Esophagus muscularis mucosa (tissue), 4 donors: Measurements from ENCODE around the gene MAVS. TPM values are rescaled to one million over a fixed set of nuclear protein-coding genes. Genes with fewer than 3 reads are reported as not detected.

ENCODE experiments used
- DNase-seq: peaks from one replicate; pipeline ENCODE4 v3.0.0-alpha.2; 2017; ENCODE audit errors: extremely low spot score
- H3K27ac ChIP-seq, 4 donors: fragments of 200-600 bp; sonication (generic); replicated peaks in 1 of 4; 1 replicate in 3 of 4; 2 replicates in 1 of 4; pipeline ENCODE4 v1.5.1; 2016 to 2019; ENCODE audit warnings: mild to moderate bottlenecking in 1 of 4
- H3K27me3 ChIP-seq, 4 donors: fragments of 200-600 bp; sonication (generic); one replicate each; pipeline versions ENCODE4 v1.5.1 to v1.6.0; 2016 to 2019
- H3K36me3 ChIP-seq, 4 donors: fragments of 200-600 bp; sonication (generic); one replicate each; pipeline ENCODE4 v1.5.1; 2016 to 2019
- H3K4me1 ChIP-seq, 4 donors: fragments of 200-600 bp; sonication (generic); one replicate each; pipeline ENCODE4 v1.5.1; 2016 to 2019
- H3K4me3 ChIP-seq, 4 donors: fragments of 200-600 bp; sonication (generic); 1 replicate in 2 of 4; 2 replicates in 2 of 4; pipeline ENCODE4 v1.5.1; 2016 to 2019; ENCODE audit warnings: mild to moderate bottlenecking in 4 of 4, moderate library complexity in 1 of 4
- H3K9me3 ChIP-seq, 4 donors: fragments of 200-600 bp; sonication (generic); 1 replicate in 3 of 4; 2 replicates in 1 of 4; pipeline ENCODE4 v1.5.1; 2016 to 2019
- EP300 ChIP-seq: sonication (generic); formaldehyde crosslinking; IDR thresholded peaks from one replicate; pipeline ENCODE4 v1.6.1; 2017; ENCODE audit warnings: antibody characterized with exemption
- POLR2A ChIP-seq: fragments of 450-650 bp; IDR thresholded peaks from one replicate; pipeline ENCODE4 v1.6.1; 2017; ENCODE audit warnings: antibody characterized with exemption, moderate library complexity, mild to moderate bottlenecking, low read depth
- POLR2AphosphoS5 ChIP-seq, 2 donors: sonication (generic); formaldehyde crosslinking; IDR thresholded peaks; one replicate each; pipeline ENCODE4 v1.6.1; 2017; ENCODE audit warnings: antibody characterized with exemption in 2 of 2
- WGBS: methylation state at CpG from one replicate; pipeline ENCODE4 v1.1.5; 2018; 5-methylcytosine and 5-hydroxymethylcytosine counted together
- intact Hi-C: fragments of 100-400 bp; cut with DNase I; formaldehyde crosslinking; loops from one replicate; pipeline ENCODE4 v1.15.1; 2023
- total RNA-seq, 4 donors: library from RNA; depleted of rRNA; stranded (reverse); fragments of >200 nt; gene quantifications; one replicate each; pipeline versions ENCODE4 v1.1.0 to v1.2.1, GENCODE V29; 2016
- TF ChIP-seq, protein P1 (sequence below), 3 experiments: fragments of 200-600 bp in 2 of 3; fragments of 450-650 bp in 1 of 3; sonication (generic) in 2 of 3; IDR thresholded peaks; one replicate each; pipeline ENCODE4 v1.5.1; 2017 to 2019; ENCODE audit warnings: antibody characterized with exemption in 3 of 3, mild to moderate bottlenecking in 2 of 3, moderate library complexity in 1 of 3

The MAVS gene
- total RNA-seq, 4 donors from 2014 or later: 34.6 to 56.1 (median 42.8) TPM

DNA sequence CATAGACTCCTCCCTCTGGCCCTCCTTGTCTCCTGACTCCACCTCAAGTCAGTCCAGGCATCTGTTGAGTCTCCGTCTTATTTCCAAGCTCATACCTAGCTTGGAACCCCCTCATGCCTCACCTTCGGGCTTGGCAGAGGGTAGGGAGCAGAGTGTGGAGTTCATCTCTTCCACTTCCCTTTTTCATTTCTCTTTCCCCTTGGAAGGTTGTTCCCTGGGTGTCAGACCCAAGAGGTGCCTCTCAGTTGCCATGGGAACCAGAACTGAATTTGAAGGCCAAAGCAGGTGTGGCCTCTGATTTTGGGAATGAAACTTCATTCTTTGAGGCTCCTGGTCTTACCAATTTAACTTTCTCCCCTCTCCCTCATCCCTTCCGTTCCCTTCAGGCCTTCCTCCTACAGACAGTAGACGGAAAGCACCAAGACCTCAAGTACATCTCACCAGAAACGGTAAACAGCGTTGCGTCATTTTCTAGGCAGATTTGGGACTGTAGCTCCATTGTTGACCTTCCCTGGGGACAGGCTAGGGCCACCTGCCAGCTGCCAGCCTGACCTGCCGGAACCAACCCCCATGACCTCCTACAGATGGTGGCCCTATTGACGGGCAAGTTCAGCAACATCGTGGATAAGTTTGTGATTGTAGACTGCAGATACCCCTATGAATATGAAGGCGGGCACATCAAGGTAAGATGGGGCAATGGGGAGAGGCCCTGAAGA is 44.0 kb upstream of the MAVS start:
- Histone ChIP-seq H3K4me1 (peaks cover 28 to 77% (median 67%) of the 10 kb centered on the region in 4 donors), H3K36me3 (peaks cover 46 to 79% (median 61%) of the 10 kb centered on the region in 4 donors)

DNA sequence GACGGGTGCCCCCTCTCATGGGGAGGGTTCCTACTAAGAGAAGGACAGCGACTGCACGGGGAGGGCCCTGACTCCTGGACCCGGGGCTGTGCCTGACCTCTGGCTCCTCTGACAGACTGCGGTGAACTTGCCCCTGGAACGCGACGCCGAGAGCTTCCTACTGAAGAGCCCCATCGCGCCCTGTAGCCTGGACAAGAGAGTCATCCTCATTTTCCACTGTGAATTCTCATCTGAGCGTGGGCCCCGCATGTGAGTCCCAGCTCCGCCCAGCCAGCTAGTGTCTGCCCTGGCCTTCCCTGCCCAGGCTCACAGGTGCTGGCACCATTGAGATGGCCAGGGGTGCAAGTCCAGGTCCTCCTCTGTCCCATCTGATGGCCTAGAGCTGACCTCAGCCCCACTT is 43.3 kb upstream of the MAVS start:
- H3K27ac ChIP-seq: peak overlapping the region in 2 of 4 donors; percentile 5 to 96
- intact Hi-C loops: no loop called here
- H3K4me1 ChIP-seq: peaks cover 34 to 77% (median 67%) of the 10 kb centered on the region in 4 donors
- TF ChIP-seq EP300 (no peak), POLR2A (no peak)
- H3K9me3 ChIP-seq: peaks cover 0 to 5% (median 0%) of the 10 kb centered on the region in 4 donors
- no peak overlapping the region for H3K4me3 ChIP-seq
- no peak for DNase-seq
- peaks cover 46 to 75% (median 60%) of the 10 kb centered on the region in 4 donors for H3K36me3 ChIP-seq
- 89% methylated on average over 14 of the region's 14 CpGs for WGBS
- H3K27me3 ChIP-seq: no peaks in the 10 kb centered on the region

More for the DNA sequence above, 44.0 kb upstream of the MAVS start:
- 82% methylated on average over 11 of the region's 11 CpGs for WGBS
- peak overlapping the region in 3 of 4 donors; percentile 5 to 96 (median 23) for H3K27ac ChIP-seq
- no peak for TF ChIP-seq POLR2AphosphoS5 (IDR thresholded peaks at IDR 0.05)
- no peak for TF ChIP-seq POLR2A
- no peak for TF ChIP-seq EP300
- TF ChIP-seq, protein P1, sequence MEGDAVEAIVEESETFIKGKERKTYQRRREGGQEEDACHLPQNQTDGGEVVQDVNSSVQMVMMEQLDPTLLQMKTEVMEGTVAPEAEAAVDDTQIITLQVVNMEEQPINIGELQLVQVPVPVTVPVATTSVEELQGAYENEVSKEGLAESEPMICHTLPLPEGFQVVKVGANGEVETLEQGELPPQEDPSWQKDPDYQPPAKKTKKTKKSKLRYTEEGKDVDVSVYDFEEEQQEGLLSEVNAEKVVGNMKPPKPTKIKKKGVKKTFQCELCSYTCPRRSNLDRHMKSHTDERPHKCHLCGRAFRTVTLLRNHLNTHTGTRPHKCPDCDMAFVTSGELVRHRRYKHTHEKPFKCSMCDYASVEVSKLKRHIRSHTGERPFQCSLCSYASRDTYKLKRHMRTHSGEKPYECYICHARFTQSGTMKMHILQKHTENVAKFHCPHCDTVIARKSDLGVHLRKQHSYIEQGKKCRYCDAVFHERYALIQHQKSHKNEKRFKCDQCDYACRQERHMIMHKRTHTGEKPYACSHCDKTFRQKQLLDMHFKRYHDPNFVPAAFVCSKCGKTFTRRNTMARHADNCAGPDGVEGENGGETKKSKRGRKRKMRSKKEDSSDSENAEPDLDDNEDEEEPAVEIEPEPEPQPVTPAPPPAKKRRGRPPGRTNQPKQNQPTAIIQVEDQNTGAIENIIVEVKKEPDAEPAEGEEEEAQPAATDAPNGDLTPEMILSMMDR (IDR thresholded peaks at IDR 0.05): no peak
- intact Hi-C loops: no loop called here
- H3K27me3 ChIP-seq: no peaks in the 10 kb centered on the region
- no peak overlapping the region for H3K4me3 ChIP-seq
- H3K9me3 ChIP-seq: peaks cover 0 to 5% (median 0%) of the 10 kb centered on the region in 4 donors
- DNase-seq: no peak

GRCh38 chr20:3803854-3804253 is 42.8 kb upstream of the MAVS start:
- TF ChIP-seq POLR2A: no peak
- TF ChIP-seq, protein P1 (IDR thresholded peaks at IDR 0.05): no peak
- TF ChIP-seq POLR2AphosphoS5 (IDR thresholded peaks at IDR 0.05): no peak
- TF ChIP-seq EP300: no peak
- peaks cover 46 to 70% (median 58%) of the 10 kb centered on the region in 4 donors for H3K36me3 ChIP-seq
- peaks cover 39 to 76% (median 67%) of the 10 kb centered on the region in 4 donors for H3K4me1 ChIP-seq
- no peak for DNase-seq
- no peak overlapping the region for H3K4me3 ChIP-seq
- H3K27ac ChIP-seq: peak overlapping the region in 3 of 4 donors; percentile 89 to 97 (median 96)
- intact Hi-C loops: no loop called here
- H3K27me3 ChIP-seq: no peaks in the 10 kb centered on the region
- WGBS: 80% methylated on average over 3 of the region's 6 CpGs
- H3K9me3 ChIP-seq: peaks cover 0 to 5% (median 0%) of the 10 kb centered on the region in 4 donors

DNA sequence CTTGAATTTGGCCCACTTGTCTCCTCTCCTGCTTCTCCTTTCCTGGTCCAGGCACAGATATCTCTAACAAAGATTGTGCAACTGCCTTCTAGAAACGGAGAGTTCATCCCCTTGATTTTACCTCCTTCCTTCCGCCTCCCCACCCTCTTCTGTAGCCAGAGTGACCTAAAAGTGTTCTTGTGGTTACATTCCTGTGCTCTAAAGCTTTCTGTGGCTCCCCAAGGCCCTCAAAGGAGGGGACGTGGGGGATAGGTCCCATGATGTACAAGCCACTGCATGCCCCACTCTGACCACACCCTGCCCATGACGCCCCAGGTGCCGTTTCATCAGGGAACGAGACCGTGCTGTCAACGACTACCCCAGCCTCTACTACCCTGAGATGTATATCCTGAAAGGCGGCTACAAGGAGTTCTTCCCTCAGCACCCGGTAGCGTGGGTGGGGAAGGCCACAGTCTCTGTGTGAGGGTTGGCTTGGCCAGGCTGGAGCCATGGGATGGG is 42.3 kb upstream of the MAVS start:
- Histone ChIP-seq H3K27ac (peak overlapping the region; percentile 89 to 97 (median 94)), H3K36me3 (peaks cover 46 to 65% (median 55%) of the 10 kb centered on the region in 4 donors), H3K9me3 (peaks cover 0 to 5% (median 0%) of the 10 kb centered on the region in 4 donors), H3K4me3 (no peak overlapping the region), H3K27me3 (no peaks in the 10 kb centered on the region), H3K4me1 (peaks cover 40 to 74% (median 66%) of the 10 kb centered on the region in 4 donors)
- WGBS: 82% methylated on average over 9 of the region's 11 CpGs
- intact Hi-C loops: no loop called here
- DNase-seq: no peak
- TF ChIP-seq POLR2A (no peak), POLR2AphosphoS5 (IDR thresholded peaks at IDR 0.05) (no peak), EP300 (no peak)
- TF ChIP-seq, protein P1 (IDR thresholded peaks at IDR 0.05): no peak

- Histone ChIP-seq H3K4me3 (no peak overlapping the region), H3K36me3 (peaks cover 46 to 63% (median 54%) of the 10 kb centered on the region in 4 donors), H3K27ac (peak overlapping the region; percentile 89 to 97 (median 94)), H3K4me1 (peaks cover 40 to 72% (median 65%) of the 10 kb centered on the region in 4 donors), H3K9me3 (peaks cover 0 to 5% (median 0%) of the 10 kb centered on the region in 4 donors), H3K27me3 (no peaks in the 10 kb centered on the region)
- no peak for DNase-seq
- WGBS: 94% methylated on average over 9 of the region's 11 CpGs
- TF ChIP-seq POLR2AphosphoS5 (IDR thresholded peaks at IDR 0.05) (no peak), POLR2A (no peak), EP300 (no peak)
- TF ChIP-seq, protein P1 (IDR thresholded peaks at IDR 0.05): no peak
- intact Hi-C loops: no loop called here
These were observed 41.9 kb upstream of the MAVS start for GRCh38 chr20:3804781-3805180.
